ENCODE results near the gene RNF182.
"Not testable (repeated sequence)": the region's sequence is repeated elsewhere in the genome, so short reads cannot be mapped to it uniquely, and the experiment has no call there.

Gene RNF182

DNA sequence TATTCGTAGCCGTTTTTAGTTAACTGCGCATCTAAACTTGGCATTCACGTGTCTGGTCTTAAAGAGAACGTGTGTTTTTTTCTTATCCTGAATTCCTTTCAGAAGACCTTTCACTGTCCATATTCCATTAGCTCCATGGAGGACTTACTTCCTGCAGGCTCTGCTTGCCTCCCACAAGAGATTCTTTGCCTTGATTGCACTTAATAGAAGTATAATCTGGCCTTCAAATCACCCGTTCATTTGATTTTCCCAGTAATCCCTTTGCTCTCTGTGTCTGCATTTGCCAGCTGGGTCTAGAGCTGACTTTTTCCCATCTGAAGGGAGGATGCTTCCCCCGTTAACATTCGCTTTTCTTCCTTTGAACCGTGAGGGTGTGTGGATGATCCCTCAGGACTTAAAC lies 79.5 kb downstream of the RNF182 start:
- DNase-seq: no peak

DNA sequence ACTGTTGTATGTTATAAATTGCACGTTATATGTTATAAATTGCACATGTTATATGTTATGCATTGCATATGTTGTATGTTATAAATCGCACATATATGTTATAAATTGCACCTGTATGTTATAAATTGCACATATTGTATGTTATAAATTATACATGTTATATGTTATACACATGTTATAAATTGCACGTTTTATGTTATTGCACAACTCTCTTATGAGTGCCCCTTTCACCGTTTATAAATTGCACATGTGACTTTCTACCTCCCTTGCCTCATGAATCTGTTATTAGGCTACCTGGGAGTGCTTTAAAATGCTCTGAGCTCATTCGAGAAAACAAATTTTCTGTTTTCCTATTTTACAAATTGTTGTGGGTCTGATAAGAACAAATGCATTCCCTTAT lies 84.1 kb downstream of the RNF182 start:
- DNase-seq: no peak

GRCh38 chr6:14009431-14009830 lies 84.7 kb downstream of the RNF182 start:
- no peak for DNase-seq

DNA sequence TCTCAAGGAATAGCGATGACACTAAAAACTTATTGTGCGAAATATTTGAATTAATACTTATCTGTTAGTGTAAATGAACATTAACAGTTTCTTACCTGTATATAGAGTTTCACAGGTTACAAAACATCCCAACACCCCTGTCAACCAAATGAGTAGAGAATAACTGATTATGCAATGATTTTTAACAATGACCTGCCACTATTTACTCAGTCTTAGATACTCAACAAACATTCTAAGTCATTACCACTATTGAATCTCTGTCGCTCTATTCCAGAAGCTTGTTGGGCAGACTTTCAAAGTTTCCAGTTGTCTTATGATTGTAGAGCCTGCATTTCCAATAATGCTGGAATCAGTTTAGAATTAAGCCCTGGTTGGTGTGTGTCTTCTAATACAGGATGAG lies 85.5 kb downstream of the RNF182 start:
- no peak for DNase-seq

DNA sequence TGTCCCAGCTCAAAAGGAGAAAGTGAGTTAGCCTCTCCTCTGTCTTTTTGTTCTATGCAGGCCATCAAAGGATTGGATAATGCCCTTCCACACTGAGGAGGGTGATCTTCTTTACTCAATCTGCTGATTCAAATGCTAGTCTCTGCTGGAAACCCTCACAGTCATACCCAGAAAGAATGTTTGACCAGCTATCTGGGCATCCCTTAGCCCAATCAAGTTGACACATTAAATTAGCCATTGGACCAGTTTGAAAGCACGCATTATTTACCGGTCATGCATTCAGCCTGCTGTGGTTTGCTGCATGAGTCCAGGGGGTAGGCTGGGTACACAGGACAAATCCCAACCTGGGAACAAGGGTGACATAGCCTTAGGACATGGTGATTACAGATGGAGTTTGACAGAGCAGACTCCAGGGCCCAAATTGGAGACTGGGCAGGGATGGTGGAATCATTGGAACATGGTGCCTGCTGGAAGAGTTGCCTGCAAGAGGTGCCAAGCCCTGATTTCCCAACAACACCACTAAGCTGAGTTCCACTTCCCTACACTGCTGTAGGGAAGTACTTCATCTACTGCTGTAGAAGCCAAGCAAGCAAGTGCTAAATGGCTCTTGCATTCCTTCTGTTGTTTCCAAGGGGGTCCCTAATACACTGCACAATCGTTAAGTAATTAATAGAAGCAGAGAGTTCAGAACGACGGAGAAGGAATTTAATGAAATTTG lies 87.7 kb downstream of the RNF182 start:
- DNase-seq: no peak

- no peak for DNase-seq
These were observed 91.2 kb downstream of the RNF182 start for GRCh38 chr6:14015964-14016363.

GRCh38 chr6:14016432-14016831 lies 91.7 kb downstream of the RNF182 start:
- DNase-seq: no peak

- DNase-seq: no peak
These were observed 92.3 kb downstream of the RNF182 start for GRCh38 chr6:14016935-14017625.

DNA sequence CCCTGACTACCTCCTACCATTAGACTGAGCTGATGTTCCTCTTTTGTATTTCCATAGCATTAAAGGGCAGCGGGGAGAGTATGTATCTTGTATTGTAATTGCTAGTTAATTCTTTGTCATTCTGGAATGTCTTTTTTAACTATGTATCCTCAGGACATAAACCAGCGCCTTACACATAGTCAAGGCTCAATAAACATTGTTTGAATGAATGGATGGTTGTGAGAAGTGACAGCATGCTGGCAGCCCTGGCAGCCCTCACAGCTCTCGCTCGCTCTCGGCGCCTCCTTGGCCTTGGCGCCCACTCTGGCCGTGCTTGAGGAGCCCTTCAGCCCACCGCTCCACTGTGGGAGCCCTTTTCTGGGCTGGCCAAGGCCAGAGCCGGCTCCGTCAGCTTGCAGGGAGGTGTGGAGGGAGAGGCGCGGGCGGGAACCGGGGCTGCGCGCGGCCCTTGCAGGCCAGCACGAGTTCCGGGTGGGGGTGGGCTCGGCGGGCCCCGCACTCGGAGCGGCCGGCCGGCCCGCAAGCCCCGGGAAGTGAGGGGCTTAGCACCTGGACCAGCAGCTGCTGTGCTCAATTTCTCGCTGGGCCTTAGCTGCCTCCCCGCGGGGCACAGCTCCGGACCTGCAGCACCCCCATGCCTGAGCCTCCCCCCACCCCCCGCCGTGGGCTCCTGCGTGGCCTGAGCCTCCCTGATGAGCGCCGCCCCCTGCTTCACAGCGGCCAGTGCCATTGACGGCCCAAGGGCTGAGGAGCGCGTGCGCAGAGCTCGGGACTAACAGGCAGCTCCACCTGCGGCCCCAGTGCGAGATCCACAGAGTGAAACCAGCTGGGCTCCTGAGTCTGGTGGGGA lies 93.1 kb downstream of the RNF182 start:
- DNase-seq: no peak

DNA sequence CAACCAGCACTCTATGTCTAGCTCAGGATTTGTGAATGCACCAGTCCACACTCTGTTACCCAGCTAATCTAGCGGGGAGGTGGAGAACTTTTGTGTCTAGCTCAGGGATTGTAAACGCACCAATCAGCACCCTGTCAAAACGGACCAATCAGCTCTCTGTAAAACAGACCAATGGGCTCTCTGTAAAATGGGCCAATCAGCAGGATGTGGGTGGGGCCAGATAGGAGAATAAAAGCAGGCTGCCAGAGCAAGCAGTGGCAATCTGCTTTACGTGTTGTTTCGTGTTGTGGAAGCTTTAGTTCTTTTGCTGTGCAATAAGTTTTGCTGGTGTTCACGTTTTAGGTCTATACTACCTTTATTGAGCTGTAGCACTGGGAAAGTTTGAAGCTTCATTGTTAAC lies 93.8 kb downstream of the RNF182 start:
- DNase-seq: not testable (repeated sequence)

DNA sequence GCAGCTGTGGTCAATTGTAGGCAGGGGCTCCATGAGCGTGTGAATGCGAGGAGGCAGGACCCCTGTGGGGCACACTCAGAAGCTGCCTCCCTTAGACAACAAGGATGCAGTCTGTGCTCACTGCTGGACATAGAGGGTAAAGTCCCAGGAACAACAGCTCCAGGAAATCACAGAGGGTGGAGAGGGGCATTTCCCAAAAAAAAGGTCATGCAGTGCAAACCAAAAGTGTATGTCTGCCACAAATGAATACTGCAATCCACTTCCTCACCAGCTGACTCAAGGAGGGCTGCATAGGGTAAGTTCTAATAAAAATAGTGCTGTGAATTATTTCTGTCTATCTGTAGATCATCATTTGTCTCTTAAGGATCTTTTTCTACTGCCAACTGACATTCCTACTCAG lies 95.8 kb downstream of the RNF182 start:
- no peak for DNase-seq

DNA sequence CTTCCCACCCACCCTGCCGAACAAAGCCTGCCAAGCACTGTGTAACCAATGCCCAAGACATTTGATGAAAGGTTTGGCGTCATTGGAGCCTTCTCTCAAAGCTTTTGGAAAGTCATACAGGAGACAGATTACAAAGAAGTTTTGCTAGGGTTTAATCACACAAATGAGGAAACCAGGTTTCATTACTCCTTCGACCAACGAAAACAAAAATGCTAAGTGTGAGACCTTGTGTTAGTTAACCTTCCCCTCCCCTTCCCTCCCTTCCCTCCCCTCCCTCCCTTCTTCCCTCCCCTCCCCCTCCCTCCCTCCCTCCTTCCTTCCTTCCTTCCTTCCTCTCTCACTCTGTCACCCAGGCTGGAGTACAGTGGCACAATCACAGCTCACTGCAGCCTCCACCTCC lies 96.7 kb downstream of the RNF182 start:
- DNase-seq: no peak

GRCh38 chr6:14022673-14023072 lies 97.9 kb downstream of the RNF182 start:
- DNase-seq: no peak

- no peak for DNase-seq
These were observed 99.1 kb downstream of the RNF182 start for GRCh38 chr6:14023855-14024254.

DNA sequence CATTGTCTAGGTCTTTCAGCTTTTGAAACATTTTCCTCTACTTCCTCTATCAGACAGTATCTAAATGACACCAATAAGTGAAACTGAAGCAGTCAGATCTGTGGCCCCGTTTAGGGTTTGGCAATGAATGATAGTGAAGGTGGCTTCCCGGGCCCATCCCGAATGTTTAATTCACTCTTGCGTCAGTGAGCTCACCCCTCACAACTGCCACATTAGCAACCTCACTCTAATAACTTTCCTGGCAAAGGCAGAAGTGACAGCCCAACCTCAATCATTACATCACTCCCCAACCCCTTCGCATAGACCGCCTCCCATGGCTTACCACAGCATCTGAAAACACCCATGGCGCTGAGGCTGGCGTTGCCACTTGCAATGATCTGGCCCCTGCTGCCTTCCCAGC lies 100.4 kb downstream of the RNF182 start:
- no peak for DNase-seq

DNA sequence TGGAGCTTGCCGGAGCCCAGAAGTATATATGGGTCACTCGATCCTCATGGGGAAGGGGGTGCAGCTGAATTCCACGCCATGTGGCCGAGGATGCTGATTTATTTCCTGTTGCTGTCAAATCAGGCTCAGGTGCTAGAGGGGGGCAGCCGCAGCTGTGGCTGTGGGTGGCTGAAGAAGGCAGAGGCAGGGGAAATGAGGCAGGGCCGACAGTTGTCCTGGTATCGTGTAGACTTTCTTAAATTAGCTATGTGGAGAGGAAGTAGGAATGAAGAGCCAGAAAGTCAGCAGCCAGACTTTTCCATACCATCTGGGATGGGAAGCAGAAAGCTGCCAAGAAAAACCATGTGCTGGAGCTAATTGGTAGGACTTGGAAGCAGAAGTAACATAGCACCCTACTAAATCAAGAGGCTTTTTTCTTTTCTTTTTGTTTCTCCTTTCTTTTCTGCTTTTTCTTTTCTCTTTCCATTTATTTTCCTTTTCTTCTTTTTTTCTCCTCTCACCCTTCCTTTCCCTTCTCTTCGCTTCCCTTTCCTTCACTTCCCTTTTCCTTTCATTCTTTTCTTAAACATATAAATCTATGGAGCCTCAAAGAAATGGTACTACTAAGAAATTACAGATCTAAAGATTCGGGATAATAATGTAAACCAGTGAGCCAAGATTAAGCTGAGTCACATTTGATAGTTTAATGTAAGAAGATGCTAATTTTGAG lies 102.2 kb downstream of the RNF182 start:
- DNase-seq: no peak

GRCh38 chr6:14028631-14029030 lies 103.9 kb downstream of the RNF182 start:
- DNase-seq: no peak

DNA sequence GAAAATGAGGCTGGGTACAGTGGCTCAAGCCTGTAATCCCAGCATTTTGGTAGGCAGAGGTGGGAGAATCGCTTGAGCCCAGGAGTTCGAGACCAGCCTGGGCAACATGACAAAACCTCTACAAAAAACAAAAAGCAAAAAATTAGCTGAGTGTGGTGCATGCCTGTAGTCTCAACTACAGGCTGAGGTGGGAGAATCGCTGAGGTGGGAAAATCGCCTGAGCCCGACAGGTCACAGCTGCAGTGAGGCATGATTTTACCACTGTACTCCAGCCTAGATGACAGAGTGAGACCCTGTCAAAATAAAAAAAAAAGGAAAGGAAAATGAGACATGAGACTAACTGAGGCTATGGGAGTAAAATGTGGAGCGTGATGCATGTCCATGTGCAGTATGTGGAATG lies 104.9 kb downstream of the RNF182 start:
- DNase-seq: no peak
